ENCODE measurements around the gene CCDC188. TPM values are rescaled to one million over a fixed set of nuclear protein-coding genes. Genes with fewer than 3 reads are reported as not detected.

The CCDC188 gene
- total and polyA plus RNA-seq, 2 of the 8 experiments (the other 6 are each of a cell fraction or from before 2014, with no cell fraction given), result not detected

Small RNAs within 50 kb of the gene (microRNA-seq; reads per million reads assigned to microRNA genes)
- 0 to 0.20 reads per million in 2 experiments for gene MIR6816 (ENCODE audit: borderline microRNAs expressed in 2 of 2, borderline number of aligned reads in 2 of 2, borderline replicate concordance in 1 of 2)

Small RNAs within 50 kb of the gene (small RNA-seq; reads per million reads assigned to genes)
- 1.0 reads per million for gene MIR6816 (ENCODE audit: insufficient read depth)
- gene RF00599 (ENCODE audit: insufficient read depth), result not detected

Other genes starting within 250 kb of the CCDC188 start
- gene COMT, start 209.3 kb downstream of the CCDC188 start, total RNA-seq (2021; fragmentation: NEBNext Ultra II Directional; extraction: Animal tissue kit (Norgen Biotek cat#: 25700)), result 15.2 and 16.6 TPM in 2 replicates
- gene COMT, start 209.3 kb downstream of the CCDC188 start, polyA plus RNA-seq (2011; rRNA removed), result 33.7 and 45.0 TPM in 2 replicates
- 14.2 and 14.8 TPM in 2 replicates for gene TXNRD2, start 209.2 kb downstream of the CCDC188 start, total RNA-seq (2021; fragmentation: NEBNext Ultra II Directional; extraction: Animal tissue kit (Norgen Biotek cat#: 25700))
- gene TXNRD2, start 209.2 kb downstream of the CCDC188 start, polyA plus RNA-seq (2011; rRNA removed), result 21.9 and 25.0 TPM in 2 replicates
- 43.2 and 49.6 TPM in 2 replicates for gene ARVCF, start 134.2 kb downstream of the CCDC188 start, total RNA-seq (2021; fragmentation: NEBNext Ultra II Directional; extraction: Animal tissue kit (Norgen Biotek cat#: 25700))
- gene ARVCF, start 134.2 kb downstream of the CCDC188 start, polyA plus RNA-seq (2011; rRNA removed), result 31.0 and 68.3 TPM in 2 replicates
- 10.1 and 13.6 TPM in 2 replicates for gene TANGO2, start 129.9 kb downstream of the CCDC188 start, total RNA-seq (2021; fragmentation: NEBNext Ultra II Directional; extraction: Animal tissue kit (Norgen Biotek cat#: 25700))
- gene TANGO2, start 129.9 kb downstream of the CCDC188 start, polyA plus RNA-seq (2011; rRNA removed), result 18.2 and 18.4 TPM in 2 replicates
- 42.3 and 43.7 TPM in 2 replicates for gene DGCR8, start 70.8 kb downstream of the CCDC188 start, total RNA-seq (2021; fragmentation: NEBNext Ultra II Directional; extraction: Animal tissue kit (Norgen Biotek cat#: 25700))
- gene DGCR8, start 70.8 kb downstream of the CCDC188 start, polyA plus RNA-seq (2011; rRNA removed), result 23.7 and 42.5 TPM in 2 replicates
- 484 and 495 TPM in 2 replicates for gene RANBP1, start 35.0 kb downstream of the CCDC188 start, total RNA-seq (2021; fragmentation: NEBNext Ultra II Directional; extraction: Animal tissue kit (Norgen Biotek cat#: 25700))
- gene RANBP1, start 35.0 kb downstream of the CCDC188 start, polyA plus RNA-seq (2011; rRNA removed), result 343 and 465 TPM in 2 replicates
- 44.9 and 47.9 TPM in 2 replicates for gene TRMT2A, start 33.8 kb downstream of the CCDC188 start, total RNA-seq (2021; fragmentation: NEBNext Ultra II Directional; extraction: Animal tissue kit (Norgen Biotek cat#: 25700))
- gene TRMT2A, start 33.8 kb downstream of the CCDC188 start, polyA plus RNA-seq (2011; rRNA removed), result 50.3 and 73.2 TPM in 2 replicates
- gene ZDHHC8, start 19.3 kb downstream of the CCDC188 start, total RNA-seq (2021; fragmentation: NEBNext Ultra II Directional; extraction: Animal tissue kit (Norgen Biotek cat#: 25700)), result 64.0 and 65.6 TPM in 2 replicates
- gene ZDHHC8, start 19.3 kb downstream of the CCDC188 start, polyA plus RNA-seq (2011; rRNA removed), result 18.6 and 44.4 TPM in 2 replicates
- 21.8 and 22.5 TPM in 2 replicates for gene RTN4R, start 117.3 kb upstream of the CCDC188 start, total RNA-seq (2021; fragmentation: NEBNext Ultra II Directional; extraction: Animal tissue kit (Norgen Biotek cat#: 25700))
- 41.3 and 51.5 TPM in 2 replicates for gene RTN4R, start 117.3 kb upstream of the CCDC188 start, polyA plus RNA-seq (2011; rRNA removed)
- gene DGCR6L, start 169.0 kb upstream of the CCDC188 start, total RNA-seq (2021; fragmentation: NEBNext Ultra II Directional; extraction: Animal tissue kit (Norgen Biotek cat#: 25700)), result 41.9 and 43.6 TPM in 2 replicates
- gene DGCR6L, start 169.0 kb upstream of the CCDC188 start, polyA plus RNA-seq (2011; rRNA removed), result 72.6 and 93.5 TPM in 2 replicates
- 44.9 and 45.7 TPM in 2 replicates for gene ZNF74, start 243.1 kb upstream of the CCDC188 start, total RNA-seq (2021; fragmentation: NEBNext Ultra II Directional; extraction: Animal tissue kit (Norgen Biotek cat#: 25700))
- 29.7 and 35.3 TPM in 2 replicates for gene ZNF74, start 243.1 kb upstream of the CCDC188 start, polyA plus RNA-seq (2011; rRNA removed)